NCI-H1417 (cell line): ENCODE data around the gene XPR1.

Experiments used
- DNase-seq, 3 experiments: peaks; one replicate each; lab custom pipeline; 2025; lab: John Stamatoyannopoulos, UW

Gene XPR1

DNA sequence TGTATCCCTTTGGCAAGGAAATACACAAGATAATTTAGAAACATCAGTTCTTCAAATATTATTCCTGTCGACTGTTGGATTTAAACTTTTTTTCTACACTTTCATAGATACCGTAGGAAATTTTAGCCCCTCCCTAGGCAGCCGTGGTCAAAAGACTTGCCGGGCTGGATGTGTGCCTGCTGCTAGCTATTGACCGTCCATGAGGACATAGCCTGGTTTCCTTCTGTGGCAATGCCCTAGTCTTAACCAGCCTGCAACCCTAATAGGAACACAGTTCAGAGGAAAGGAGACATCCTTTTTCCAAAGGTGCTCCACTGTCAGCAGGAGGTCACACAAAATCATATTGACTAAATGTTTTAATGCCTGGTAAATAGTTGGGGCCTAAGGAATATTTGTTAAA, 260.4 kb downstream of the XPR1 start:
- DNase-seq, result no peak

DNA sequence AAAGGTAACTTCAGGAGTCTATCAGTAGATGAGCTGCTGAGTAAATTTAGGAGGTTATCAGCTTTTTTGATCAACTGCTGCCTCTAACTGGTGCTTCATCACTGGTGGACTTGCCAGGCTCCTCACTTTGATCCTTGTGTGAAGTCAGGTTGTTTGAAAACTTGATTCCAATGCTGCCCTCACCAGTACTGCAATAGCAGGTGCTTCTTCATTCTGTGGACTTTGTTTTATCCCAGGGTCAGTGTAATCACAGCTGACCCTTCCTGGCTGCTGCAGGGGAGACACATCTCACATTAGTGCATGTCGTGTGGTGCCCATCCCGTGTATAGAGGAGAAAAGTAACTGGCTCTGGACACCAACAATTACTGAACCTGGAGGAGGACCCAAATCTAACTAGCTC, 260.9 kb downstream of the XPR1 start:
- no peak for DNase-seq

DNA sequence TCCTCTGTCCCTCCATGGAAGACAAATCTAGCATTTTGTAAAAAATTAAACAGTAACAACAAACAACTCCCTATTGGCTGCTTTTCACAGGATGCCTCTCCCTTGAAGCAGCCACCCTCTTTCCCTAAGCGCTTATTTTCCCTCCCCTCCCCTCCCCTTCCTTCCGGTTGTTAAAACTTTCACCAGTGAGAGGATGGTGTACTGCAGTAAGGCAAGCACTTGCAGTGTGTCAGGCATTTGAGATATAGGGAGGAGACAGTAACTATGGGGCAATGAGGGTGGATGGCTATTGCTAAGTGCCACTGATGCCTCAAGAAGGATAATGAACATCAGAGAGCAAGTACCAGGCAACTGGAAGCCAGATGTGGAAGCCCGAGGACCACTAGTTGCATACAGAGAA, 261.8 kb downstream of the XPR1 start:
- no peak for DNase-seq

DNA sequence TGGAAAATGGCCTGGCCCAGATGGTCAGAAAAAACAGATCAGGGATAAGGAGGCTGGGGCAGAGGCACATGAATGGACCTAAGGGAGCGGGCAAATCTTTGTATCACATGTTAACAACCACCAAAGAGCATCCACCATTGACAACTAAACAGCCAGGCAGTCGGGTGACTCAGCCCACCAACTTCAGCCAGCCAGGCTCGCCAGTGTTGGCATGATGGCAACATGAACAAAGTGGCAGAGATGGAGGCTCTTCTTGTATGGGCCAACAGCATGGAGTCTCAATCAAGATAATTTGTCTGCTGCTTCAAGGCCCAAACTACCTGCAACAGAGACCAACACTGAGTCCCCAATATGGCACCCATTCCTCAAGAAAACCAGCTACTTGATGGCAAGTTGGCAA, 264.3 kb downstream of the XPR1 start:
- no peak for DNase-seq

DNA sequence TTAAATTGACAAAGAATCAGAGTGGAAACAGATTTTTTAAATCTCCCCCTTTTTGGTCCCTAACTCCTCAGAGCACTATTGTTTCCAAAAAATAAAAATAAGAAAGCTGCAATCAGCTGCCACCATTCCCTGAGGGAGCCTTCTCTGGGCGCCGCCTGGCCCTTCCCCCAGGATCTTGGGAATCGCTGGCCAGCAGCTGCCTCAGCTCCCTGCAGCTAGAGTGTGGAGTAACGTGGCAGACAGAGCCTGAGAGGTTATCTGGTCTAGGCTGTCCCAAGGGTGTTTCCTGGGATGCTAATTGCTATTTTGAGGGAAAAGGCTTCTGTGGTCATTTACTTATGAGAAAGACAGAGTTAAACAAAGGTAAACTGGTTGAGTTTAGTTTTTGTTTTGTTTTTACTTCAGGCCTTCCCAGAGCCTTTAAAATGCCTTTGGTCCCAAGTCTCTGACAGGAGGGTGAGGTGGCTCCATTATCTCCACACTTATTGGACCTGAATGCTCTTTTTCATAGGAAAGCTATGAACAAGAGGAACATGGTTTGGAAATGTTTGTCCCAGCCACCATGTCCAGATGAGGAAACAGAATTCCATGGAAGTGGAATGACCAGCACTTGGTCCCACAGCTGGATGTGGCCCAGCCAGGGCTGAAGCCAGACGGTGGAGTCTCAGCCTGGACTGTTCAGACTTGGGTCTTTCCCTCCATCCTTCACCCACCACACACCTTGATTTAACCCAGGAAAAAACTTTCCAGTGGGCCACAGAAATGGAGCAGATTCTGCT, 266.8 kb downstream of the XPR1 start:
- peak in 1 of 3 experiments; percentile 20 for DNase-seq

DNA sequence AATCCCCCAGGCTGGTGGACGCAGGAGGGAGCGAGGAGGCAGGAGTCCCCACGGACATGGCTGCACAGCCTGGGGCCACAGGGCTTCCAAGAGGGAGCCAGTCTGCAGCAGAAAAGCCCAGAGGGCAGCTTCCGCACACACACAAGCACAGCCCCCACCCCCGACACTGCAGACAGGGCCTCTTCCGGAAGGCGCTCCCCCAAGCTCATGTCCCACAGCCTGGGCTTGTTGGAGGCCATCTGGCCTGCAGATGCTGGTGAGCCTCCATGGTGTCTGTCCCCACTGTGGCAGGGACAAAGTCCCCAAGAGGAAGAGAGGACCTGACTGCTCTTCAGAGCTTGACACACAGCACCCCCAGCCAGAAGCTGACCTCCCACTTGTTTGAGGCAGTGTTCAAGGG, 267.4 kb downstream of the XPR1 start:
- DNase-seq, result no peak

DNA sequence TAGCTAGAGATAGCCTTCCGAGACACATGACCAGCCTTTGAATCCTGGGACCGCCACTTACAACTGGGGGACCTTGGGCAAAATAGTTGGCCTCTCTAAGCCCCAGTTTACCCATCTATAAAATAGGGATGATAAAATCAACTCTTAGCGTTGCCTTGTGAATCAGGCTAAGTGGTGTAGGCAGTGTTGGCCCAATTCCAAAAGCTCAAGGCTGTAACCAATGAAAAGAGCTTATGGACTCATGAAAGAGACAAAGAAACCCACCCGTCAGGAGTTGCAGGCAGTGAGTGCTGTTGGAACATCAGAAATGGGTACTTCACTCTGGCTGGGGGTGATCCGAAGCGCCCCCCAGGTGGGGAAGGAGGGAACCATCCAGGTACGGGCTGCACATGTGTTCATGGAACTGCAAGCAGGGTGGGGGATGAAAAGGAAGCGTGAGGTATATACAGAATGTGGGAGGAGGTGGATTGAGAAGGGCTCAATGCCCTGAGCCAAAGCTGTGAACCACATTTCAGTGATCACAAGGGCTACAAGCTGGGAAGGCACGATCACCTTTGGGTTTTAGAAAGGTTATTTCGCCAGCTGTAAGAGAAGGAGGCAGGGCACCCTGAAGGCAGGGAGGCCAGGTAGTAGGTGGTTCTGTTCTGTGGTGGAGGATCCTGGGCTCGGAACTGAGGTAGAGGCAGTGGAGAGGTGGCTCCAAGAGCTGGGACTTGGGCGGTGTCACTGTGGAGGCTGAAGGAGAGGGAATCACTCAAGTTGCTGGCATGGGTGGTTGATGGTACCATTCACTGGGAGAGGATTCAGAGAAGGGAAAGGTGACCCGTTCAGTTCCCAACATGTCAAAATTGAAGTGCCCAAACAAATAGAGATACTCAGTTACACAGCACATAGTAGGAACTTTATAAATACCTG, 269.5 kb downstream of the XPR1 start:
- no peak for DNase-seq

DNA sequence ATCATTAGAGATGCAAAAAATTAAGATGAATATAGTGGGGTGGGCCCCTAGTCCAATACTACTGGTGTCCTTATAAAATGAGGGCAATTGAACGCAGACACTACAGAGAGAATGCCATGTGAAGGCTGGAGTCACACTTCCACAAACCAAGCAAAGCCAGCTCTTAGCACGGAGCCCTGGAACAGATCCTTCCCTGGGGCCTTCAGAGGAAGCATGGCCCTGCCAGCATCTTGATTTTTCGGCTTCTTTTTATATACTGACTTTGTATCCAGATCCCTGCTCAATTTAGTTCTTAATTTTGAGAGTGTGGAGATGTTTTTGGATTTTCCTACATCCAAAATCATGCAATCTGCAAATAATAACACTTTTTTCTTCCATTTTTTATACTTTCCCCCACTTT, 270.7 kb downstream of the XPR1 start:
- DNase-seq, result no peak

DNA sequence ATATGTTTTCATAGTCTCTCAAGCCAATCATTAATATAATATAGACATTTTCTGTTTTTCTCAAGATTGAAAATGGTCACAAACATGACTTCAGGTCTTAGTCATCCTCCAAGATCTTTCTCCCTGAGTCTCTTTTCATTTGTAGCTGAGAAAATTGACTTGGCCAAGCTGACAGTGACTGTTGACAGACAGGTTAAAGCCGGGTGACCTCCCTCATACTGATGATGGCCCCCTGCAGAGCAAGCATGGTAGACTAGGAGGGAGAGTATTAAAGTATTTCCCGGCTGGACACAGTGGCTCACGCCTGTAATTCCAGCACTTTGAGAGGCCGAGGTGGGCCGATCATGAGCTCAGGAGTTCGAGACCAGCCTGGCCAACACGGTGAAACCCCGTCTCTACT, 274.1 kb downstream of the XPR1 start:
- no peak for DNase-seq

DNA sequence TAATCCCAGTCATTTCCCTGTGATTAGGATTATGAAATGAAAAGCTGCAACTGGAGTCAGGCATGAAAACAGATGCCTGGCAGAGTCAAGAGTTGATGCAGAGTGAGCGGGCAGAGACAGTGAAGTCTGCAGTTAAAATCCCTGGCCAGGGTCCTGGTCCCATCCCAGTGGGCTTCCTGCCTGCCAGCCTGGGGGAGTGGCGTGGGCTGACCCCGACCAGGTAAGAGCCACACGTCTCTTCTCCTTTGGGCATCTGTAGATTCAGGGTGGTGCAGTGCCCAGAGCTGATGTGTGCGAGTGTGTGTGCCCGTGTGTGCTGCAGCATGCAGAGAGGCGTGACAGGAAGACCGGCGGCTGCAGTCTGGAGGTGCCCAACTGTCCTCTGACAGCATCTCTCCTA, 274.7 kb downstream of the XPR1 start:
- no peak for DNase-seq

DNA sequence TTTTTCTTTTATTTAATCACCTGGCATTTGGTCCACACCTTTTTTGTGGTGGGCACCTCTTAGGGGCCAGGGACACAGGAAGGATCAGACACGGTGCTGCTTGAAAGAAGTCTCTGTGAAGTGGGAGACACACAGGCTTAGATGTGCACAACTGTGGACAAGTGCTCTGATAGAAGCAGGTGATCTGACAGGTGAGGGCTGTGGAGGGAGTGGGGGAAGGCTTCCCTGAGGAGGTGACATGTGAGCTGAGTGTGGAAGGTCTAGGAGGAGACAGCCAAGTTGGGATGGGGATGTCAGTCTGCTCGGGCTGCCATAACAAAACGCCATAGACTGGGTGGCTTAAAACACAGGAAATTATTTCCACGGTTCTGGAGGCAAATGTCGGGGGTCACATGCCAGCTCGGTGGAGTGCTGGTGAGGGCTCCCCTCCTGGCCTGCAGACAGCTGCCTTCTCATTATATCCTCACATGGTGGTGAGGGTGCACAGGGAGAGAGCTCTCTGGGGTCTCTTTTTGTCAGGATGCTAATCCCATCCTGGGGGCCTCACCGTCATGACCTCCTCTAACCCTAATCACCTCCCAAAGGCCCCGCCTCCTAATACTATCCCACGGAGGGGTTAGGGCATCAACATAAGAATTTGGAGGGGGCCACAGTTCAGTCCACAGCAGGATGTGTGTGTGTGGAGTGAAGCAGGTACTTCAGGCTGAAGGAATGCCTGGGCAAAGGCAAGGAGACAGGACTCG, 275.7 kb downstream of the XPR1 start:
- no peak for DNase-seq

DNA sequence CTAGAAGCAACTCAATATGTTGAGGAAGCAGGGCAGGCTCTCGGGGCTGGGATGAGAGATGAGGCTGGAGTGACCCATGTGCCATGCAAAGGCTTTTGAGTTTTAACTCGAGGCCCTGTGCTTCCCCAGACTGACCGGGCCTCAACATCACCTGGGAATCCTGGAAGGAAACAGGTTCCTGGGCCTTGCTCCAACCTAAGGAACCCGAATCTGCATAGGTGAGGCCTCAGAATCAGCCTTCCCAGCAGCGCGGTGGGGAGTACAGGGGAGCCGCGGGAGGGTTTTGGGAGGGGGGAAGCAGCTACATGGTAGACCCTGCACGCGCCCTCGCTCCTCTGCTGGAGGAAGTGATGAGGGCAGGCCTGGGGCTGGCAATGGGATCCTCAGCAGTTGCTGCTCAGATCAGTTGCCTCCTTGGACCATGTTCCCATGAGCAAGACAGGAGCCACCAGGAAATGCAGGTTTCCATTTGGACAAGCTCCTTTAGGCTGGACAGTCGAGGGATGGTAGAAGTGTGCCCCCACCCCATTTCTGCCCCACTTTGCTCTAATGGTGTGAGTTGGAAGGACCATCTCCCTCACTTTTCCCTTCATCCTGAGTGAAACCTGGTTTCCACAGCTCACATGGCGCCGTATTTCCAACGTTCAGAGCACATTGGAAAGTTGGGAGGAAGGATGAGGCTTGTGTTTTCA, 276.4 kb downstream of the XPR1 start:
- no peak for DNase-seq

DNA sequence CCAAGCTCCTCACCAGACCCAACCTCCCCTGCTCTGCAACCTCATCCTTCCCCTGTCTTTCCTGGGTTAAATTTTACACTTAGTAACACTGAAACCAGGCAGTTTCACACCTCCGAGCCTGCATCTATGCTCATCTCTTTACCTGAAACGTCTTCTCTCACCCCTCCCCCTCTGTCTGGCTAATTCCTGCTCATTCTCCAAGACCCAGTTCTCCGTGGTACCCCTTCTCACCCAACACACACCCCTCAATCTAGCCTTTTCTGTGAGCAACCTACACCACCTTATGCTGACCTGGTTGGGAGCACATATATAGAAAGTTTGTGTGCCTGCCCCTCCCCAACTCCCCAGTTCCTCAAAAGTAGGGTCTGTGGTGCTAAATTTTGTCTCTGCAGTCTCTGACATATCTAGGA, 277.2 kb downstream of the XPR1 start:
- DNase-seq, result no peak

DNA sequence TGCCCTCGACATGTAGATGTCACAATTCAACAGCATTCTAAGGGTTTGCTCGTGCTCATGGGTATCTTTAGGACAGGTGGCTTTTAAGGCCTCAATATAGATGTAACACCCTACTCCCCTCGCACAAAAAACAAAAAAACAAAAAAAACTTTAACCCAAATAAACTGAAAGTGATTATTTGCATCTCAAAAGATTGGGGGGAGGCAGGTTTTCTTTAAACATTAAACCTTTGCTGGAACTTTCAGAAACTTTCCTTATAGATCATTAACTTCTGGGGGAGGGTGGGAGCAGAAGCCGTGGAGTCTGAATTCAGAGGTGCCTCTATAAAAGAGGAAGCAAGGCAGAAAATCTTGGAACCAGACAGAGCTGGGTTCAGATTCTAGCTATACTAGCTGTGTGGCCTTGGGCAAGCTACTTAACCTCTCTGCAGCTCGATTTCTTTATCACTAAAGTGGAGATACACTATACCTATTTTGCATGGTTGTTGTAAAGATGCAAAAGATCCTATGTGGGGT, 277.7 kb downstream of the XPR1 start:
- DNase-seq, result no peak

DNA sequence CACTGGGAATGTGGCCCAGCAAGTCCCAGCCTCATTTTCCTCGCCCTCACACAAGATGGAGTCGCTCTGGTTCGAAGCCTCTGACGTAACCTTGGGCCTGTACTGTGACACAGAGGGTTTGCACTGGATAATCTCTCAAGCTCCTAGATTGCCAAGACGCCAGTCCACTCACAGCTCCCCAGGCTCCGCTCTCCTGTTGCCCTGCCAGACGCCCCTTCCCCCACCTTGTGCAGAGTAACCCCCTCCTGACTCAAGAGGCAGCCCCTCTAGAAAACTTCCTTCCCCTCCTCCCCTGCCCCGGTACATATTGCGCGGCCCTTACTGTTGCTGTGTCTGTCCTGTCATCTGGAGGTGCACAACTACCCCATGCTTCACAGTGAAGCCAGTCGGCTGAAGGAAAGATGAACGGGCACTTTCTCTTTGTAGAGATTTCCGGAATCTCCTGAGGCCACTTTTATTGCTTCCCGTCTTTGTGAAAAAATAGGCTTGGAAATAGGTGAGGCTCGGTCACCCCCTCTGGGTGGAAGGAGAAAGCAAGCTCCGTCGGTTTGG, 279.9 kb downstream of the XPR1 start:
- peak in 2 of 3 experiments; percentile 37 to 47 for DNase-seq

DNA sequence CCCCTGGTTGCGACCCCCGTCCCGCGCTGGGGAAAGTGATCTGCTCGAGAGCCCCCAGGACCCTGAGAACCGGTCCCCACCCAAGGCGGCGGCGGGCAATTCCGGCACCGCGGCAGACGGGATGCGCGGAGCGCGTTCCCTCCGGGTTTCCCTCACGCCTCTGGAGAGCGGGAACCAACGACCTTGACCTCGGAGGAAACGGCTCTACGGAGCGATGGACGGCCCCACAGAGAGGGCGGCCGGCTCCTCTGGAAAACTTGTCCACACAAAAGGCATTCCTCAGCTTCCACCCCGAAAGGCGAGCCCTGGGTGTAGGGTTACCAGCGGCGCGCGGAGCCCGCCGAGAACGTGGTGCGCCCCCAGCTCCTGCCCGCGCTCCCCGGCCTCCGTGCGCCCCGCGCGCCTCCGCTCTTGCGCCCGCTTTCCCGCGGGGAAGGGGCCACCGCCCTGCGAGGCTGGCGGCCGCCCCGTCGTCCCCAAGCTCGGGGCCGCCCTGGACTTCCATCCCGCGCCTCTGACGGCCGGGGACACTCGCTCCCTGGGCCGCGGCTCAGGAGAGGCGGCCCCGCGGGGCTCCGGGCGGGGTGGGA, 280.5 kb downstream of the XPR1 start:
- peak in 2 of 3 experiments; percentile 68 to 73 for DNase-seq

DNA sequence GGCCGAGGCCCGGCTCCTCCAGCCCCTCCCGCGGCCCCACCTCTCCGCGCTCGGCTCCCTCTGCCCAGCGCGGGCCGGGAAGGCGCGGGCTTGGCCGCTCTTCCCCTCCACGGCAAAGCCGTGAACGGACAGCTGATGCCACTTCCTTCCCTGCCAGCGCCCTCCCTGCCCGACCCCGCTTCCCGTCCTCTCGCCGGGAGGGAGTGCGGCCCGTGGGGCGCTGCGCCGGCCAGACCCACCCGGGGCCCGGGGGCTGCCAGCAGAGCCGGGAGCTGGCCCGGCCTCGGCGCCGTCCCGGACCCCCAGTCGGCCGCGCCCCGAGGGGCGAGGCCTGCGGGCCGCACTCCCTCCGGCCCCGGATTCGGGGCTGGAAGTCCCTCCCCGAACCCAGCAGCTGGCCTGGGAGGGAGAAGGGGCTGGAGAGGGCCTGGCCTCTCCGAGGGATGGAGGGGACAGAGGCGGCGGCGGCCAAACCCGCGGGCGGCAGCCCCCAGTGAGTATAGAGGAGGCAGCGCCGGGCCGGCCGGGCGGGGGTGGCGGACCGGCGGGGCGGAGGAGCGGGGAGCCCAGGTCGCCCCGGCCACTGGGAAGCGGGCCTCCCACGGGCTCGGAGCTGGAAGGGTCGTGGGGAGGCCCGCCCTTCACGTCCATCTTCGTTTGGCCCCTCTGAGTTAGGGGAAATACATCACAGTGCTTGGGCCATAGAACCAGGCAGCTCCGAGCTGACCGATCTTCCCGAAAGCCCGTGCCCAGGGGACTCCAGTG, 281.2 kb downstream of the XPR1 start, which contains the start of gene KIAA1614:
TSS of gene KIAA1614 (plus strand) at position 97 of the 765 bp plus-strand sequence. CDS start at position 444, 347 bp downstream.
- no peak for DNase-seq

DNA sequence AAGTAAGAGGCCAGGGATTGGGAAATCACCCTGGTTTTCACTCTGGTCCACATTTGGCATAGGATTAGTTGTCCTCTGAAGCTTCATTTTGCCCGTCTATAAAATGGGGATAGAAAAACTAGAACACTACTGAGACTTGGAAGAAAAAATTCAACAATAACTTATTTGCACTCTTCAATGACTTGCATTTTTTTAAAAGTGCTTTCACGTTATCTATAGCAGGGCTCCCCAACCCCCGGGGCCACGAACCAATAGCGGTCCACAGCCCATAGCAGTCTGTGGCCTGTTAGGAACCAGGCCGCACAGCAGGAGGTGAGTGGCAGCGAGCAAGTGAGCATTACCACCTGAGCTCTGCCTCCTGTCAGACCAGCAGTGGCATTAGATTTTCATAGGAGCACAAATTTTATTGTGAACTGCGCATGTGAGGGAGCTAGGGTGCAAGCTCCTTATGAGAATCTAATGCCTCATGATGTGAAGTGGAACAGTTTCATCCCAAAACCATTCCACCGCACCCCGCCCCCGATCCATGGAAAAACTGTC, 283.7 kb downstream of the XPR1 start:
- no peak for DNase-seq

DNA sequence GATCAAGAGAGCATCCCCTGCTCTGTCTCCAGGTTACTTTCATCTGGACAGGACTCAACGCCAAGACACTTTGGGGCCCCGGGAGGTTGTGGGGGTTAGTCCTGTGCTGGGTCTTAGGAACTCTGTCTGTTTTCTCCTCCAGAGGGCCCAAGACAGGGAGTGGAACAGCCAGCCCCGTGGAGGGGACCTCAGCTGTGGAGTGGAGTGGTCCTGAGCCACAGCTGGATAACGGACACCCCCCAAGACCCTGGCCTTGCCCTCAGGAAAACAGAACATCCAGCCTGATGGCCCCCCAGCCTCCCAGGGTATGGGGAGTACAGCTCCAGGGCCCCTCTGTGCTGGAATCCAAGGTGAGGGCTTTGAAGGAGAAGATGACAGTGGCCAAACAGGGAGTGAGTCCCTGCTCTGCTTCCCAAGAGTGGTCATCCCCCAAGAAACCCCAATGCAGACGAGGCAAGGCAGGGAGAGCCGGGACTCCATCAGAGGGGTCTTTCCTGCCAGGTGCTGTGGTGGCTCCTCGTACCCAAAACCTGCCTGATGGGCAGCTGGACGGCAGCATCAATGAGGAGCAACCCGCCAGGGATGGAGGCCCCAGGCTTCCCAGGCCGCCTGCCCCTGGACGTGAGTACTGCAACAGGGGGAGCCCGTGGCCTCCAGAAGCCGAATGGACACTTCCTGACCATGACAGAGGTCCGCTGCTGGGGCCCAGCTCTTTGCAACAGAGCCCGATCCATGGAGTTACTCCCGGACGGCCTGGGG, 284.4 kb downstream of the XPR1 start:
- DNase-seq, result no peak
